GM10248 (cell line): Measurements from ENCODE around the gene KCNIP3.

ENCODE experiments used
- CTCF ChIA-PET: fragments of 300-600 bp; sonication (Branson Sonifier 250); formaldehyde crosslinking; extraction: SDS; loops from one replicate; lab custom pipeline; 2021; ENCODE audit warnings: antibody characterized with exemption; lab: Yijun Ruan, JAX
- POLR2A ChIA-PET: fragments of 350-650 bp; sonication (Branson Sonifier 250); formaldehyde crosslinking; extraction: SDS; loops from one replicate; lab custom pipeline; 2020; ENCODE audit warnings: antibody characterized with exemption; lab: Yijun Ruan, JAX
- DNase-seq: peaks from one replicate; pipeline ENCODE4 v3.0.0; 2012; ENCODE audit errors: extremely low spot score
- CTCF ChIP-seq: IDR thresholded peaks from 2 replicates; pipeline ENCODE4 v1.5.1; 2012; ENCODE audit warnings: mild to moderate bottlenecking, low read depth; ENCODE audit errors: extremely low read depth, missing control alignments, control extremely low read depth

The KCNIP3 gene

GRCh38 chr2:95332036-95332435 is 34.9 kb downstream of the KCNIP3 start:
- ChIA-PET CTCF (interaction anchor here (1.7 kb wide), 1 partner anchor 13 kb away, joined by 9 read pairs; no protein-coding TSS in a partner anchor), POLR2A (no interaction called here)
- DNase-seq = no peak
- no peak for TF ChIP-seq CTCF

GRCh38 chr2:95333056-95333455 is 35.9 kb downstream of the KCNIP3 start:
- DNase-seq = no peak
- ChIA-PET CTCF (no interaction called here), POLR2A (no interaction called here)
- no peak for TF ChIP-seq CTCF

- CTCF ChIA-PET = interaction anchor here (1.1 to 3.0 kb wide), 2 partner anchors 11 to 31 kb away, joined by 3 to 18 read pairs; no protein-coding TSS in a partner anchor
- DNase-seq = no peak
Measured at GRCh38 chr2:95333888-95334338, 36.8 kb downstream of the KCNIP3 start.

GRCh38 chr2:95334916-95335641 is 37.9 kb downstream of the KCNIP3 start:
- POLR2A ChIA-PET = no interaction called here
- DNase-seq = no peak
- CTCF ChIA-PET = interaction anchor here (1.1 to 3.0 kb wide), 2 partner anchors 10 to 30 kb away, joined by 3 to 18 read pairs; no protein-coding TSS in a partner anchor
- no peak for TF ChIP-seq CTCF

More at GRCh38 chr2:95333888-95334338, 36.8 kb downstream of the KCNIP3 start:
- TF ChIP-seq CTCF = no peak
- POLR2A ChIA-PET = no interaction called here

- ChIA-PET CTCF (interaction anchor here (3.0 kb wide), 1 partner anchor 9 kb away, joined by 18 read pairs; no protein-coding TSS in a partner anchor), POLR2A (no interaction called here)
- TF ChIP-seq CTCF = no peak
- DNase-seq = no peak
Measured at GRCh38 chr2:95336406-95336805, 39.3 kb downstream of the KCNIP3 start.

- TF ChIP-seq CTCF = no peak
- DNase-seq = no peak
- ChIA-PET POLR2A (no interaction called here), CTCF (no interaction called here)
Measured at GRCh38 chr2:95337829-95338228, 40.7 kb downstream of the KCNIP3 start.
